Adrenal gland (tissue), 19 donors: ENCODE measurements around the gene SCO1. TPM values are rescaled to one million over a fixed set of nuclear protein-coding genes. Genes with fewer than 3 reads are reported as not detected.

Source experiments
- DNase-seq, 7 donors: peaks; one replicate each; pipeline ENCODE4 v3.0.0-alpha.2; 2019 to 2020
- H3K27ac ChIP-seq, 5 donors: fragments of 200-600 bp; sonication (generic) in 4 of 5; 1 replicate in 3 of 5; 2 replicates in 2 of 5; pipeline versions ENCODE4 v1.5.1 to v1.8.0; 2016 to 2020; ENCODE audit warnings: mild to moderate bottlenecking in 1 of 5
- H3K27me3 ChIP-seq: fragments of 200-600 bp; 2 replicates; pipeline ENCODE4 v1.8.0; 2021
- H3K36me3 ChIP-seq, 2 donors: fragments of 200-600 bp; replicated peaks in 1 of 2; 1 replicate in 1 of 2; 2 replicates in 1 of 2; pipeline versions ENCODE4 v1.5.1 to v1.8.0; 2018 to 2022
- H3K4me1 ChIP-seq, 2 donors: fragments of 200-600 bp; replicated peaks in 1 of 2; 1 replicate in 1 of 2; 2 replicates in 1 of 2; pipeline versions ENCODE4 v1.5.1 to v1.8.0; 2018 to 2021
- H3K4me3 ChIP-seq, 4 donors: fragments of 200-600 bp; sonication (generic) in 3 of 4; one replicate each; pipeline ENCODE4 v1.5.1; 2016 to 2018
- H3K9me3 ChIP-seq, 3 donors: fragments of 200-600 bp; sonication (generic) in 1 of 3; replicated peaks in 1 of 3; 1 replicate in 2 of 3; 2 replicates in 1 of 3; pipeline versions ENCODE4 v1.5.1 to v1.8.0; 2016 to 2021
- CTCF ChIP-seq, 6 experiments: fragments of 450-650 bp in 4 of 6; fragments of 200-600 bp in 2 of 6; sonication (generic) in 1 of 6; IDR thresholded peaks; 1 replicate in 5 of 6; 2 replicates in 1 of 6; pipeline versions ENCODE4 v1.5.1 to v1.8.0; 2016 to 2021; ENCODE audit warnings: antibody characterized with exemption in 6 of 6, mild to moderate bottlenecking in 2 of 6, moderate library complexity in 1 of 6
- POLR2A ChIP-seq, 2 donors: fragments of 450-650 bp; IDR thresholded peaks; one replicate each; pipeline ENCODE4 v1.6.1; 2017; ENCODE audit warnings: antibody characterized with exemption in 2 of 2, mild to moderate bottlenecking in 2 of 2, moderate library complexity in 1 of 2
- WGBS, 4 donors: extraction: QIAGEN DNeasy Blood & Tissue Kit in 2 of 4; methylation state at CpG; one replicate each; pipeline versions ENCODE4 v1.1.5 to v1.1.7; 2013 to 2017; 5-methylcytosine and 5-hydroxymethylcytosine counted together
- intact Hi-C, 2 donors: fragments of 100-400 bp; cut with DNase I; formaldehyde crosslinking; loops; one replicate each; pipeline versions ENCODE4 v1.14.1 to v1.15.0; 2022 to 2023
- long read RNA-seq, 10 donors: library from polyadenylated mRNA in 3 of 10; unstranded in 2 of 10; stranded (forward) in 1 of 10; transcript quantifications; one replicate each; pipeline ENCODE4 v2.0.0 and lab custom pipeline, GENCODE V29; 2021 to 2026
- polyA plus RNA-seq, 3 donors: library from polyadenylated mRNA; stranded (reverse); fragments of 200-250 nt in 2 of 3; fragments of 350-450 nt in 1 of 3; fragmentation: Illumina TruSeq in 1 of 3; extraction: RNeasy Lipid Tissue Mini Kit (QIAGEN cat#74804) in 1 of 3; gene quantifications; one replicate each; pipeline ENCODE4 v1.2.3, GENCODE V29; 2013 to 2014
- total RNA-seq, 9 donors: library from RNA; depleted of rRNA in 4 of 9; stranded (reverse); fragments of >200 nt in 4 of 9; fragments of 120-200 nt in 1 of 9; fragmentation: NEBNext Ultra II Directional in 1 of 9; extraction: Animal tissue kit (Norgen Biotek cat#: 25700) in 1 of 9; gene quantifications; one replicate each; pipeline versions ENCODE4 v1.1.0 to v1.2.4, GENCODE V29; 2013 to 2023
- donor health status: healthy with polysubstance abuse.
- donor health status: Bipolar disorder and iron deficiency.
- donor health status: DM: yes; HTN: yes; CAD: no.
- donor health status: DM: no; HTN: no; CAD: no.
- donor health status: DM: no; HTN: no; CAD: no.
- donor health status: DM: yes; HTN: yes; CAD: no.

SCO1 gene
- total RNA-seq (10 to 100 TPM; 19.2 to 55.7 (median 35.3) TPM), polyA plus RNA-seq (10 to 100 TPM in 1 of 3 donors, 1 to 10 TPM in 2; 6.1 to 36.3 (median 7.9) TPM)
- long read RNA-seq, donor 1, full-length matches to known transcripts = 13 of 13 reads
- long read RNA-seq, donor 1, partial matches to known transcripts = 0 of 13 reads
- long read RNA-seq, donor 1, other reads (novel, unspliced or antisense) = 0 of 13 reads
- long read RNA-seq, donor 2, full-length matches to known transcripts = 16 of 16 reads
- long read RNA-seq, donor 2, partial matches to known transcripts = 0 of 16 reads
- long read RNA-seq, donor 2, other reads (novel, unspliced or antisense) = 0 of 16 reads
- long read RNA-seq, donor 3, full-length matches to known transcripts = 19 of 19 reads
- long read RNA-seq, donor 3, partial matches to known transcripts = 0 of 19 reads
- long read RNA-seq, donor 3, other reads (novel, unspliced or antisense) = 0 of 19 reads
- long read RNA-seq, donor 4, full-length matches to known transcripts = 21 of 21 reads
- long read RNA-seq, donor 4, partial matches to known transcripts = 0 of 21 reads
- long read RNA-seq, donor 4, other reads (novel, unspliced or antisense) = 0 of 21 reads
- long read RNA-seq, donor 5, full-length matches to known transcripts = 25 of 30 reads
- long read RNA-seq, donor 5, partial matches to known transcripts = 0 of 30 reads
- long read RNA-seq, donor 5, other reads (novel, unspliced or antisense) = 5 of 30 reads
- long read RNA-seq, donor 6, full-length matches to known transcripts = 16 of 20 reads
- long read RNA-seq, donor 6, partial matches to known transcripts = 2 of 20 reads
- long read RNA-seq, donor 6, other reads (novel, unspliced or antisense) = 2 of 20 reads
- long read RNA-seq, donor 7, full-length matches to known transcripts = 9 of 9 reads
- long read RNA-seq, donor 7, partial matches to known transcripts = 0 of 9 reads
- long read RNA-seq, donor 7, other reads (novel, unspliced or antisense) = 0 of 9 reads
- long read RNA-seq, donor 8, full-length matches to known transcripts = 24 of 24 reads
- long read RNA-seq, donor 8, partial matches to known transcripts = 0 of 24 reads
- long read RNA-seq, donor 8, other reads (novel, unspliced or antisense) = 0 of 24 reads
- long read RNA-seq, donor 9, full-length matches to known transcripts = 16 of 16 reads
- long read RNA-seq, donor 9, partial matches to known transcripts = 0 of 16 reads
- long read RNA-seq, donor 9, other reads (novel, unspliced or antisense) = 0 of 16 reads
- long read RNA-seq, donor 10, full-length matches to known transcripts = 9 of 9 reads
- long read RNA-seq, donor 10, partial matches to known transcripts = 0 of 9 reads
- long read RNA-seq, donor 10, other reads (novel, unspliced or antisense) = 0 of 9 reads

DNA sequence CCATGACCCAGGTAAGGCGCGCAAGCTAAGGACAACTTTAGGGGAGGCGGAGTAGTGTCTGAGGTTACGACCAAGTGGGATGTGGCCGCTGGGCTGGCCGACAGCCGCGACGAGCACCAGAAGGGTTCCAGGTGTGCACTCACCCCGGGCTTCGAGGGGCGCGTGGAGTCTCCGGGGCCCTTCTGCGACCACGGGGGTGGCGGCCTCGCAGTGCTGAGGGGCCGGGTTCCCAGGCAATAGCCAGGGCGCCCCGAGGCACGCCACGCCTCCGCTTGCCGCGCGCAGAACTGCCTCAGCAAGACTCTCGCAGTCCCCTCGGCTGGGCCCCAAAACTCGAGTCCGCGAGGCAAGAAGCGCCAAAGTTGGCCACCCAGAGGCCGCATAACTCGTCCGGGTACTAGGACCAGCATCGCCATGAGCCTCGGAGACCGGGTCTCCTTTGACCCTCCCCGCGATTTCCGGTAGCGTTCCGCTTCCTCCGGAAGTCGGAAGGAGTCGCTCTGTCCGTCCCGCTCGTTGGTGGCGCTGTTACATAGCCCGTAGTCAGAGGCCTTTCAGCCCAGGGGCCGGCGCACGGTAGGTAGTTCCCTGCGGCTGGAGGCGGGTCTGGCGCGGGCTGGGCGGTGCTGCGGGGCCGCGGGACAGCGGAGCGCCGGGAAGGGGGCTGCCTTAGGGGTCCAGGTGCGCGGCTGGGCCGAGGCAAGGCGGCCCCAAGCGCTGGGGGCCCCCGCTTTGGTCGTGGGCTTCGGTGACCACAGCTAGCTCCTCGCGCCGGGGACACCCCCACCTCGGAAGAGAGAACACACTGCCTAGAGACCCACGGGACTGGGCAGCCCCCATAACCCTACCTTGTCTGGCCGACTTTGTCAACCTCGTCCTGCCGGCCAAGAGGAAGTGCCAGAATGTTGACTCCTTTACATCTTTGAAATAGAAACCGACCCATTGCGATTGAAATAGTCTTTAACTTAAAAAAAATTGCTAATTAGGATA is at the start of gene SCO1, which contains the start of gene ADPRM:
SCO1 (minus strand) TSS at position 442 of the 990 bp plus-strand sequence; CDS start at position 416, 26 bp downstream.
ADPRM (plus strand) TSS at position 503 of the 990 bp plus-strand sequence. CDS start 7,333 bp downstream, outside the sequence.
- peaks cover 0 to 28% of the 10 kb centered on the region in 2 donors for H3K36me3 ChIP-seq
- 0 to 1% (median 0%) methylated on average over 12 to 84 of the region's 84 CpGs for WGBS, 4 donors
- peak within 1 kb of the TSS; percentile 68 to 84 (median 76) for H3K4me3 ChIP-seq
- TF ChIP-seq CTCF (IDR thresholded peaks at IDR 0.05) = peak in 5 of 6 experiments; percentile 14 to 45 (median 29)
- peak; percentile 79 to 96 for TF ChIP-seq POLR2A (IDR thresholded peaks at IDR 0.05)
- intact Hi-C loops = no loop called here
- peak within 1 kb of the TSS; percentile 49 to 95 (median 91) for H3K27ac ChIP-seq
- peak; percentile 92 to 96 (median 95) for DNase-seq
- H3K27me3 ChIP-seq = no peaks in the 10 kb centered on the region
- H3K4me1 ChIP-seq = peaks cover 7 to 20% of the 10 kb centered on the region in 2 donors
- no peaks in the 10 kb centered on the region for H3K9me3 ChIP-seq

- Histone ChIP-seq H3K9me3 (no peaks in the 10 kb centered on the region), H3K36me3 (no peaks in the 10 kb centered on the region), H3K27me3 (no peaks in the 10 kb centered on the region), H3K27ac (no peak overlapping the region), H3K4me3 (no peak overlapping the region), H3K4me1 (peaks cover 14 to 17% of the 10 kb centered on the region in 2 donors)
- no peak for DNase-seq
- intact Hi-C loops = no loop called here
- TF ChIP-seq CTCF (IDR thresholded peaks at IDR 0.05) (no peak), POLR2A (IDR thresholded peaks at IDR 0.05) (no peak)
- WGBS, 4 donors = 62 to 71% (median 65%) methylated on average over 6 of the region's 6 CpGs
Measured at GRCh38 chr17:10745231-10745630, 47.9 kb upstream of the SCO1 start.

DNA sequence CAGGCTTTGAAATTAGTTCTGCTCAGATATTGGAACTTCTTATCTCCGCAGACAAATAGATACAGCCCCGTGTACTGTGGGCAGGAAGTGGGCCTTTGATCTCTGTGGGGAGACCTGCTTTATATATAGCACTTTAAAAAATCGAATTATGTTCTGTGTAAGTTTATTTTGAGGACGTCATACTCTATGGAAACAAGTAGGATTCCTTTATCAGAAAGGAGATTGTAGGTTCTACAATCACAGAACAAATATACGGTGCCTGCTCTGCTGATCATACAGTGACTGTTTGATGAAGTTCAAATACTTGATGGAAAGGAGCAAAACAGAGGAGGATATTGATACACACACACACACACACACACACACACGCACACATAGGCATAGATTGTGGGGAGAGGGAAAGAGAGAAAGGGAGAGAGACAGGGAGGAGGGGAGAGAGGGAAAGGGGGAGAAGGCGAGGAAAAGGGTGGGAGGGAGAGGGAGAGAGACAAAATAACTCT is 47.2 kb upstream of the SCO1 start:
- H3K9me3 ChIP-seq = no peaks in the 10 kb centered on the region
- TF ChIP-seq POLR2A (IDR thresholded peaks at IDR 0.05) (no peak), CTCF (IDR thresholded peaks at IDR 0.05) (no peak)
- H3K27me3 ChIP-seq = no peaks in the 10 kb centered on the region
- peak overlapping the region in 1 of 5 donors; percentile 79 for H3K27ac ChIP-seq
- no peak for DNase-seq
- intact Hi-C loops = no loop called here
- peaks cover 17% of the 10 kb centered on the region in 2 donors for H3K4me1 ChIP-seq
- no peaks in the 10 kb centered on the region for H3K36me3 ChIP-seq
- WGBS, 4 donors = 54 to 62% (median 57%) methylated on average over 7 of the region's 7 CpGs
- no peak overlapping the region for H3K4me3 ChIP-seq
